Fibroblast of the aortic adventitia (primary cell): ENCODE data around the gene VKORC1L1. TPM values are rescaled to one million over a fixed set of nuclear protein-coding genes. Genes with fewer than 3 reads are reported as not detected.

Experiments
- DNase-seq: peaks from one replicate; pipeline ENCODE4 v3.0.0-alpha.2; 2010; ENCODE audit warnings: low read depth
- H3K4me3 ChIP-seq: 2 replicates; pipeline ENCODE4 v1.5.1; 2011; ENCODE audit warnings: low read depth, mild to moderate bottlenecking, control low read depth, low read length, moderate library complexity
- total RNA-seq: library from RNA; depleted of rRNA; stranded (reverse); fragments of >200 nt; gene quantifications from 2 replicates; pipeline ENCODE4 v1.2.3, GENCODE V29; 2012; ENCODE audit warnings: low replicate concordance
- TF ChIP-seq, protein P1 (sequence below): IDR thresholded peaks from 2 replicates; pipeline ENCODE4 v1.5.1; 2011; ENCODE audit warnings: mild to moderate bottlenecking, low read length, control low read depth, inconsistent platforms; ENCODE audit not compliant: insufficient read depth

The VKORC1L1 gene
- total RNA-seq, 1 donor = 17.8 TPM

DNA sequence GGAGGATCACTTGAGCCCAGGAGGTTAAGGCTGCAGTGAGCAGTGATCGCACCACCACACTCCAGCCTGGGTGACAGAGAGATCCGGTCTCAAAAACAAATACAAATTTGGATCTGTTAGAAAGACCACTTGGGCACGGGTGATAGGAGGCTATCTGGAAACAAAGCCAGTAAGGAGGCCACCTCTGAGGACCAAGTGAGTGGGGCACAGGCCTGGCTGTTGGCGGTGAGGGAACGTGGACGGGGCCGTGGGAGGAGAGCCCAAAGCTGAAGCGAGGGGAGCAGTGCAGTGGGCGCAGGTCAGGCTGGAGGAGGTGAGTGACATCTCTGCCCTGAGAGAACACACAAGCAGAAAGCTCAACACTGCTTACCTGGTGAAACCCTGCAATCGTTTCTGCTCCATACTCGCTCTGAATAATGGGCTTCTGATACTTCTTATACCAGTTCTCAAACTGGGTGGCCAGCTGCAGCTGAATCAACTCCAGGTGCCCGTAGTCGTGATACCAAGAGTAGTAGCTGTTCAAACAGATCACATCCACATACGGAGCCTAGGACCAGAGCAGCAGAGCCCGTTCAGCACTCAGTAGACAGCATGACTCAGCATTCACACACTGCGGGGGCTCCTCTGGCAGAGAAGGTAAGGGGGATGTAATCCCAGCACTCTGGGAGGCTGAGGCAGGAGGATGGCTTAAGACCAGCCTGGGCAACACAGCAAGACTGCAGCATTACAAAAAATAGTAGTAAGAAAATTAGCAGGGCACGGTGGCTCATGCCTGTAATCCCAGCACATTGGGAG is 94.7 kb downstream of the VKORC1L1 start:
- no peak overlapping the region for H3K4me3 ChIP-seq
- TF ChIP-seq, protein P1, sequence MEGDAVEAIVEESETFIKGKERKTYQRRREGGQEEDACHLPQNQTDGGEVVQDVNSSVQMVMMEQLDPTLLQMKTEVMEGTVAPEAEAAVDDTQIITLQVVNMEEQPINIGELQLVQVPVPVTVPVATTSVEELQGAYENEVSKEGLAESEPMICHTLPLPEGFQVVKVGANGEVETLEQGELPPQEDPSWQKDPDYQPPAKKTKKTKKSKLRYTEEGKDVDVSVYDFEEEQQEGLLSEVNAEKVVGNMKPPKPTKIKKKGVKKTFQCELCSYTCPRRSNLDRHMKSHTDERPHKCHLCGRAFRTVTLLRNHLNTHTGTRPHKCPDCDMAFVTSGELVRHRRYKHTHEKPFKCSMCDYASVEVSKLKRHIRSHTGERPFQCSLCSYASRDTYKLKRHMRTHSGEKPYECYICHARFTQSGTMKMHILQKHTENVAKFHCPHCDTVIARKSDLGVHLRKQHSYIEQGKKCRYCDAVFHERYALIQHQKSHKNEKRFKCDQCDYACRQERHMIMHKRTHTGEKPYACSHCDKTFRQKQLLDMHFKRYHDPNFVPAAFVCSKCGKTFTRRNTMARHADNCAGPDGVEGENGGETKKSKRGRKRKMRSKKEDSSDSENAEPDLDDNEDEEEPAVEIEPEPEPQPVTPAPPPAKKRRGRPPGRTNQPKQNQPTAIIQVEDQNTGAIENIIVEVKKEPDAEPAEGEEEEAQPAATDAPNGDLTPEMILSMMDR = no peak
- no peak for DNase-seq

- no peak overlapping the region for H3K4me3 ChIP-seq
- no peak for DNase-seq
- TF ChIP-seq, protein P1 = no peak
These were observed 95.6 kb downstream of the VKORC1L1 start for GRCh38 chr7:65968256-65969185.

DNA sequence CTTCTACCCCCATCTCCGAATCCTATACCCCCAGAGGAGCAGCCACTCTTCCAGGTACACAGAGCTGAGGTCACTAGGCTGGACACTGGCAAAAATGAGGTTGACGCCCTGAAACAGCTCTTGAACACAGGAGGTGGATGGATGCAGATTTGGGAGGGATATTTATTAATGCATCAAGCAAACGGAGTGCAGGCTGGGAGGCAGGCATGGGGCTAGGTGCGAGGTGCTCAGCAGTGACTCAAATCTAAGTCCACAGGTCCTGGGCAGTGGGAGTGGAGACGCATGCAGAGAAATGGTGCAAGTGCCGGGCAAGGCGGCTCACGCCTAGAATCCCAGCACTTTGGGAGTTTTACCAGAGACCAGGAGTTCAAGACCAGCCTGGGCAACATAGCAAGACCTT is 98.1 kb downstream of the VKORC1L1 start:
- no peak for DNase-seq
- no peak overlapping the region for H3K4me3 ChIP-seq
- TF ChIP-seq, protein P1 = no peak

GRCh38 chr7:65972976-65973375 is 100.1 kb downstream of the VKORC1L1 start:
- TF ChIP-seq, protein P1 = no peak
- DNase-seq = no peak
- no peak overlapping the region for H3K4me3 ChIP-seq

GRCh38 chr7:65974191-65974801 is 101.4 kb downstream of the VKORC1L1 start:
- TF ChIP-seq, protein P1 = no peak

DNA sequence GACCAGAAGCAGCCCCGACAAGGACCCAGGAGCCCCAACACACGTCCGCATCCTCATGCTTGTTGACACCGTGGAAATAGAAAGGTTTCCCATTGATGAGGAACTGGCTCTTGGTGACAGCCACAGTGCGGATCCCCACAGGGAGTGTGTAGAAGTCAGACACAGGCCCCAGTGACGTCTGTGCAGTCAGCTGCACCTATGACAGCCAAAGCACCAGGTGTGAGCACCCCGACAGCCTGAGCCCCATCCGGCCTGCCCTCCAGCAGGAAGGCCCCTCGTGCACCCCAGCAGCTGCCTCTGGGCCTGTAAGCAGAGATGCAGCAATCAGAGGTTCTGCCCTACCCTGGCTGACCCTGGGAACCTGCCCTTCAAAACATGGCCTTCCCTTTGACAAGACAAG is 102.0 kb downstream of the VKORC1L1 start:
- DNase-seq = no peak
- TF ChIP-seq, protein P1 = no peak

More at GRCh38 chr7:65974191-65974801, 101.4 kb downstream of the VKORC1L1 start:
- no peak overlapping the region for H3K4me3 ChIP-seq
- no peak for DNase-seq

More for the DNA sequence above, 102.0 kb downstream of the VKORC1L1 start:
- H3K4me3 ChIP-seq = no peak overlapping the region
